Endothelial cell of hepatic sinusoid (primary cell): ENCODE data around the gene SPATA17.
"Not testable (repeated sequence)": the region's sequence is repeated elsewhere in the genome, so short reads cannot be mapped to it uniquely, and the experiment has no call there.

ENCODE experiments used
- in situ Hi-C: cut with HindIII; loops from 2 replicates; pipeline ENCODE4 v1.10.0; 2017; ENCODE audit warnings: low sequenced_read_pairs

The SPATA17 gene, protein sequence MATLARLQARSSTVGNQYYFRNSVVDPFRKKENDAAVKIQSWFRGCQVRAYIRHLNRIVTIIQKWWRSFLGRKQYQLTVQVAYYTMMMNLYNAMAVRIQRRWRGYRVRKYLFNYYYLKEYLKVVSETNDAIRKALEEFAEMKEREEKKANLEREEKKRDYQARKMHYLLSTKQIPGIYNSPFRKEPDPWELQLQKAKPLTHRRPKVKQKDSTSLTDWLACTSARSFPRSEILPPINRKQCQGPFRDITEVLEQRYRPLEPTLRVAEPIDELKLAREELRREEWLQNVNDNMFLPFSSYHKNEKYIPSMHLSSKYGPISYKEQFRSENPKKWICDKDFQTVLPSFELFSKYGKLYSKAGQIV

DNA sequence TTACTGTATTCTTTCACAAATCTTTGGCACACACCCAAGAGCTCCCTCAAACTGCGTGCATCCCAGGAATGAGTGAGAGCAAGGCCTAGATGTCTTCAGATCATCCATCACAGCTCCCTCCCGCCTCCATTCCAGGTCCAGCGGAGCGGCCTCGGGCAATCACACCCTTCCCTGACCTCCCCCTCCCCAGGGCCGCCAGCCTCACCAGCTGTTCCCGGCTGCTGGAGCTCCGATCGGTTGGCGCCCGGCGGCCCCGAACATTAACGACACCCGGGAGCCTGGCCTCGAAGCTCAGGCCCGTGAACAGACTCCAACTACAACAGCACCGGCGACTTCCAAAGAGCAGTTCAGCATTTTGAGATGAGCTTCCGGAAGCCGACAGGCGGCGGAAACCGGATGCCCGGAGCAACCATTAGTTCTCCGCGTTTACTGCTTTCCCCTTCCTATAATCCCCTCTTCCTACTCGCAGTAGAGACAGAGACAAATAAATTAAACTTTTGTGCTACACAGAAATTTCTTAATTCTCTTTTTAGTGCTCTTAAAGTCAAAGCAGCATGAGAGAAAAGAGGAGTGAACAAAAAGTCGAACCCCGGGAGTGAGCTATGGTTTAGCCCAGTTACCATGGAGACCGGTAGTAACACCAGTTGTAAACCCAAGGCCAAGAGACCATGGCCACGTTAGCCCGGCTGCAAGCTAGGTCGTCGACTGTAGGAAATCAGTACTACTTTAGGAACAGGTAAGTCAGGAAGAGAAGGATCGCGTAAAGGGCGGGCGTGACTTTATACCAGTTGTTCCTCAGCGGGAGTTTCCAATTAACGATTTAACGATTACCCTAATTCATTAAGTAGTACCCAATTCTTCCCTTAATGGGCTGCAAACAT is at the start of gene SPATA17, which contains the start of gene GPATCH2:
SPATA17 (plus strand) TSS at position 634 of the 881 bp plus-strand sequence; CDS start at position 669, 35 bp downstream.
GPATCH2 (minus strand) TSS at position 380 of the 881 bp plus-strand sequence; CDS start at position 261, 119 bp downstream.
- in situ Hi-C loops, result no loop called here

DNA sequence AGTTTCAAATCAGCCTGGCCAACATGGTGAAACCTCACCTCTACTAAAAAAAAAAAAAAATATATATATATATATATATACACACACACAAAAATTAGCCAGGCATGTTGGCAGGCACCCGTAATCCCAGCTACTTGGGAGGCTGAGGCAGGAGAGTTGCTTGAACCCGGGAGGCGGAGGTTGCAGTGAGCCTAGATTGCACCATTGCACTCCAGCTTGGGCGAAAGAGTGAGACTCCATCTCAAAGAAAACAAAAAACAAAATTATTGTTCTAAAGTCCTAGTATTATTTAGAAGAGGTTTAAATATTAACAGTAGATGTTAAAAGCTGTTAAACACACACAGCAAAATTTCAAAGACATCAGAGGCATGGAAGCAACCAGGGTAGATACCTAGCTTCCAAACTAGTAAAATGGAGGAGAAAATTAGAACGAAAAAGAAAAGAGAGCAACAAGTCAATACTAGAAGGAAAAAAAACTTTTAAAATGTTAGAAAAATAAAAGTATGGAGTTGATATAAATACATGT is 46.8 kb upstream of the SPATA17 start:
- in situ Hi-C loops, result not testable (repeated sequence)

DNA sequence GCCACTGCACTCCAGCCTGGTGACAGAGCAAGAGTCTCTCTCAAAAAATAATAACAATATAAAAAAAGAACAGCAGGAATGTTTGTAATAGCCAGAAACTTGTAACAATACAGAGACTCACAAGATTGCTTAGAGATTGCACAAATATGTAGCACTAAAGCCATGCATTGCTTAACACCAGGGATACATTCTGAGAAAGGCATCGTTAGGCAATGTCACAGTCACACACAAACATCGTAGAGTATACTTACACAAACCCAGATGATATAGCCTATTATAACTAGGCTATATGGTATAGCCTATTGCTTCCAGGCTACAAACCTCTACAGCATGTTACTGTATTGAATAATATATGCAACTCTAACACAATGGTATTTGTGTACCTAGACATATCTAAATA is 45.6 kb upstream of the SPATA17 start:
- in situ Hi-C loops, result no loop called here

GRCh38 chr1:217586586-217586985 is 44.6 kb upstream of the SPATA17 start:
- in situ Hi-C loops, result no loop called here

GRCh38 chr1:217590598-217590997 is 40.5 kb upstream of the SPATA17 start:
- in situ Hi-C loops, result no loop called here

DNA sequence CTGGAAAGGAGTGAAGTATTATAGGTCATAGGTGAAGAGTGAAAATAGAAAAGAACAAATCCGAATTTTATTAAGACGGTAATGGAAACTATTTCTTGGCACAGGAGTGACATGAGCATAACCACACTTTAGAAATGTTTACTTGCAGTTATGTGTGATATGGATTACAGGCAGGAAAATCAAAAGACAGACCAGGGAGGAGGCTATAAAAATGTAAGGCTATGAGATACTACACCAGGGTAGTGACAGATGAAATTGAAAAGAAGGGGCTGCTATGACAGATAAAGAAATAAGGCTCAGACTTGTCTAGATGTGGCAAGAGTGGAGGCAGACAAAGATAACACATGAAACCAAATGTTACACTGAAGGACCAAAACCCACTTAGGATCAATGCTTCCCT is 32.0 kb upstream of the SPATA17 start:
- in situ Hi-C loops, result no loop called here

GRCh38 chr1:217602380-217602779 is 28.8 kb upstream of the SPATA17 start:
- in situ Hi-C loops, result no loop called here

GRCh38 chr1:217605390-217605789 is 25.8 kb upstream of the SPATA17 start:
- in situ Hi-C loops, result loop anchor here (5.0 kb wide), 1 partner anchor 33 kb away; no protein-coding TSS in a partner anchor

- in situ Hi-C loops, result no loop called here
Observed at GRCh38 chr1:217614200-217614712, 16.9 kb upstream of the SPATA17 start.

- in situ Hi-C loops, result no loop called here
Observed at GRCh38 chr1:217617126-217617525, 14.0 kb upstream of the SPATA17 start.

- in situ Hi-C loops, result no loop called here
Observed at GRCh38 chr1:217620814-217621213, 10.3 kb upstream of the SPATA17 start.

DNA sequence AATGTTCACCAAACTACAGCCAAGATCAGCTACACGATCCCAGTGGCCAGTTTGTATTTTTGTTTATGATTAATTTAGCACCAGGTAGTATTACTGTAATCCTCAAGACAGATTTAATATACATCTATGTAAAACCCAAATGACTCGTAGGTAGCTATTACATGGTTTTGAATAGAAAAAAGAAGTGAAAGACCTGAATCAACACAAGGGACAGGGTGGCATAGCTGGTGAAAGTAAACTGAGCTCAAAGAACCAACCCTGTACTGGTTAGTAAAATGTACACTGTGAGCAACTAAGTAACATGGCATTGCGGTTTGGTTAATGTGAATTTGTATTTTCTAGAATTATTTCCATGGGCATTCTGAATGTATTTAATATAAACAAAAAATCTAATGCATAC is 9.1 kb upstream of the SPATA17 start:
- in situ Hi-C loops, result no loop called here

GRCh38 chr1:217626321-217626720 is 4.8 kb upstream of the SPATA17 start:
- in situ Hi-C loops, result no loop called here

GRCh38 chr1:217627431-217627830 is 3.7 kb upstream of the SPATA17 start:
- in situ Hi-C loops, result no loop called here

- in situ Hi-C loops, result no loop called here
Observed at GRCh38 chr1:217642455-217642854, 11.3 kb downstream of the SPATA17 start.

DNA sequence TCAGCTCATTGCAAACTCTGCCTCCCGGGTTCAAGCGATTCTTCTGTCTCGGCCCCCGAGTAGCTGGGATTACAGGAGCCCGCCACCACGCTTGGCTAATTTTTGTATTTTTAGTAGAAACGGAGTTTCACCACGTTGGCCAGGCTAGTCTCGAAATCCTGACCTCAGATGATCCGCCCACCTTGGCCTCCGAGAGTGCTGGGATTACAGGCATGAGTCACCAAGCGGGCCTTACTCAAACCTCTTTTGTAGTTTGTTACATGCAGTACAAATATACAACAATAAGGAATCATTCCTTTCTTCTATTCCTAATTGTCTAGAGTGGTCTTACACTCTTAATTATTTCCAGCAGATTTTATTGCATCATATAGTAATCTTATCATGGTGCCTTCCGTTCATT is 16.6 kb downstream of the SPATA17 start:
- in situ Hi-C loops, result no loop called here

- in situ Hi-C loops, result no loop called here
Observed at GRCh38 chr1:217650674-217651073, 19.5 kb downstream of the SPATA17 start.

DNA sequence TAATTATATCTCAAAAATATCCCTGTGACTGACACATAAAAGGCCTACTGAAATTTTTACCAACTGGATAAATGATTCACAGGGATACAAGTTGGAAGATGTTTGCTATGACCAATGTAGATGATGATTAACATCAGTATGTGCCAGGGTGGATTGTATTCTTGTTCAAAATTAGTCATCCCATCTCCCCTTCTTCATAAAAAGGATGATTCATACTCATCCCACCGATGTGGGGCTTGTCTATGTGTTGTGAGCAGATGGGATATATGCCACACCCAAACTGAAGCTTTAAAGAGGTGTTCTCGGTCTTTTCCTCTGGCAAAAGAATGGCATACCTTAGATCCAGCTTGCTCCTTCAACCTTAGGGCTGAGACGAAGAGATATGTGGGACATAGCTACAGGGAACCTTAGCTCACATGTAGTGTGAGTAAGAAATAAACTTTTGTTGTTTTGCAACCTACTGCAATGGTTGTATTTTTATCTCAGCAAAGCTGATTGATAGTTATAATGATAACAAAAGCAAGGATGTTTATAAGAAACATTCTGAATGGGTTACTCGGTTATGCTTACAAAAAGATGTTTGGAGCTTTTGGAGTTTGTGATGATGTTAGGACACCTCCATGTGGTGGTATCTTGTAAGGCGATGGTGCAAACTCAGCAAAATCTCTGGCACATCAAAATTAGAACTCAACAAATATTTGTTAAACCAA is 29.4 kb downstream of the SPATA17 start:
- in situ Hi-C loops, result no loop called here

DNA sequence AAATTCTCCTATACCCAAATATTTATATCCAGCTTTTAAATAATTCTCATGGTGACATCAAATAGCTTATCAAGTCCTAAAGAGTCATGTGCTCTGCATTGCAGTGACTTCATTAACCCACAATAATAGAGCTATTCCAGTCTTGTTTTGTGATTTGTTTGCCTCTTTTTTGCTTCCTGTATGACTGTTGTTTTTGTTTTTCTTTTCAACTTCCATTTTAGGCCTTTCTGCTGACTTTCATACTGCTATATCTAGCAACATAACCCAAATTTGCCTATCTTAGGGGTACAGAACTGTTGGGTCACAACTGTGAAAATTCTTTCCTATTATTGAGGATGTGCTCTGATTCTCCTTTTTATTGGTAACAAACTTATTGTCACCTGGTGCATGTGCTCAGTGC is 30.3 kb downstream of the SPATA17 start:
- in situ Hi-C loops, result no loop called here

- in situ Hi-C loops, result no loop called here
Observed at GRCh38 chr1:217668351-217668940, 37.3 kb downstream of the SPATA17 start.
